GM11168 (cell line): ENCODE data around the gene ABCC8.

ENCODE experiments used
- in situ Hi-C: fragments of 300-500 bp; cut with MboI; formaldehyde crosslinking; loops from one replicate; pipeline ENCODE4 v1.12.0; 2022; ENCODE audit warnings: low sequenced_read_pairs; ENCODE audit not compliant: unreplicated experiment

The ABCC8 gene

GRCh38 chr11:17477084-17477333, 364 bp upstream of the ABCC8 start:
- in situ Hi-C loops, result no loop called here

DNA sequence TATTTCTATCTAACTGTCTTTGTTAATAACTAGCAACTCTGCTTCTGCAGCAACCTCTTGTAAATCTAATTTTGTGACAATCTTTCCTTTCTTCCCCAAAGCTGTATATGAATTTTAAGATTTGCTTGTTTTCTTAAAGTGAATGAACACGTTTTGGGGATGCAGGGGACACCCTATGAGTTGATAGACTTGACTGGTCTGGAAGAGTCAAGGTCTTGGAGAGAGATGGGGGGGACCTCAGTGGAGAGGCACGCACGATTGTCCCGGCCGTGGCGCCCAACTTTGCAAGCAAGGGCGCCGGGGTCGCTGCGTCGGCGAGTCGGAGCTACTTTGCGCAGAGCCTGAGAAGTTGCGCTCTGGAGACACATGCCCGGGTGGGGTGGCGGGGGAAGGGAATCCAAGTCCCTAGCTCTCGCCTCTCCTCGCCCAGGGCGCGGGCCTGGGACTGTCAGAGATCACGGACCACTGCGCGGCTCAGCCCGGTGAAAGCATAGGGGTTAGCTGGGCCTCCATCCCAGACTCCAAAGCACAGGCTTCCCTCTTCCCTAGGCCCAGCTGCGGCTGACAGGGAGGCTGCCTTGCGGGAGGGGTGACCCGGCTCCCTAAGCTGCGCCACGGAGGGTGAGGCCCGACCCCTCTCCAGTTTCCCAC, 854 bp downstream of the ABCC8 start:
- in situ Hi-C loops, result no loop called here

DNA sequence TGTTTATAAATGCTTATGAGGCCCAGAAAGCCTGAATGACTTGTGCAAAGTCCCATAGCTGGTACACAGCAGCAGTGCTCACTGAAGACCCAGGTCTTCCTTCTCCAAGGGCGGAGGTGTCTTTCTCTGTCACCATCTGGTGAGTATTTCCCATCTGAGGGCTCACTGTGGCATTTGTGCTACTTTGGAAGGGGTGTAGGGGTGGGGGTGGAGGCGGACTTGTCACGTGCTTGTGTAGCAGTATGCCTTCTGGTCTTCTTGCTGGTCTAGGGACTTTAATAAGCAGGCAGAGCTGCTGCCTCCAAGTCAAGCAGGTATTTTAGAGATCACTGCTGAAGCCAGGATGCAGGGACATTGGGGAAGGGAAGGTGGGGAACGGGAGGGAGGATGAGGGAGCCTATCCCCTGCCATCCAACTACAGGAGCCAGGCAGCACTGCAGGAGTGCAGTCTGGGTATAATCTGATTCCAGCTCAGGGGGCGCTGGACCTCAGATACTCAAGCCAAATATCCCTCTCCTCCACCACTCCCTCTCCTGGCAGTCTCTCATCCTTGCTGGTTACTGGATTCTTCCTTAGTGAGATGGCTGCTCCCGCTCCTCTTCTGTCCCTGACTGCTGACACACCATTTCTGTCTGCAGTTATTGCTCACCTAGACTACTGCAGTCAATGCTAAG, 3.4 kb downstream of the ABCC8 start:
- in situ Hi-C loops, result no loop called here

DNA sequence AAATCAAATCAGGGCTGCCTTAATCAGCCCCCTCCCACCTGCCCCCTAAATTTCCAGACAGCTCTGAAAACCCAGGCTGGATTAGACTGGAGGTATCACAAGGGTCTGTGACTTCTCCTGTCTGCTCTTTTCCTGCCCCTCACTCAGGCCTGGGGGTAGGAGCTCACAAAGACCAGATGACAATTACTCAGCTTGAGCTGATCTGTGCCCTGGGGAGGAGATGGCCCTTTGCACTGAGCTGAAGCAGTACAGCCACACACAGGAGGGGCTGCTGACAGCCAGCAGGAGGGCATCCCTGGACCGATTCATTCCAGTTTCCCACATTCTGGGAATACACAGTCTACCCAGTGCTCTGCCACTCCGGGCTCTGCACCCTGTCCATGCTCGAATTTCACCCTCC, 4.2 kb downstream of the ABCC8 start:
- in situ Hi-C loops, result no loop called here

DNA sequence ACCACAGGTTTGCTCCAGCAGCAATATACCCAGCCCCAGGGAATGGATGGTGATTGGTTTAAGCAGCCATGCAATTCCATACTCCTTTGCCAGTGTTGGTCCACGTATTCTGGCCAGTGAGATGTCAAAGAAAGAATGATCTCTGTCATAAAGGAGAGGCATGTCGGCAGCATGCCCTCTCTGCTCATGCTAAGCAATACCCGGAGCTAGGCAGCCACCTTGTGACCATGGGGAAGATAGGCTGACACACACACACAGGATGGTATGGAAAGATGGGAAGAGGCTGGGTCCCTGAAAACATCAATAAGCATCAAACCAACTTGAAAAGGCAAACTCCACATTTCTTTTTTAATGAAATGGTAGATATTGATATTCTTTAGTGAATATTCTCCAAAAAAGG, 5.1 kb downstream of the ABCC8 start:
- in situ Hi-C loops, result no loop called here

- in situ Hi-C loops, result no loop called here
Observed at GRCh38 chr11:17469998-17470397, 6.6 kb downstream of the ABCC8 start.

DNA sequence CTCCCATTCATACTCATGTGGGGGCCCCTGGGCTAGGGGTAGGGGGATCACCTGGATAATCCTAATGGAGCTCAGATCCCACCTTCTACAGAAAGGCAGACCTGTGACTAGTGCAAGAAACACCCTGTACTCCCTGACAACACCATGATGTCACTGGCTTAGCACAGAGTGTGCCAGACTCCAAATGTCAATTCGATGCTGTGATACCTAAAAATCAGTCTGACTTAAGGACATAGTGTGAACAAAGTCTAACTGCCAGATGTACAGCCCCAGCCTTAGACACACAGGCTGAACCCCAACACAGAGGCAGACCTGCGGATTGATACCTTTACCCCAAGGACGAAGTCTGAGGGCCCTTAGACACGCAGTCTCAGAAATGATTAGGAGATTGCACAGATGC, 8.5 kb downstream of the ABCC8 start:
- in situ Hi-C loops, result no loop called here

DNA sequence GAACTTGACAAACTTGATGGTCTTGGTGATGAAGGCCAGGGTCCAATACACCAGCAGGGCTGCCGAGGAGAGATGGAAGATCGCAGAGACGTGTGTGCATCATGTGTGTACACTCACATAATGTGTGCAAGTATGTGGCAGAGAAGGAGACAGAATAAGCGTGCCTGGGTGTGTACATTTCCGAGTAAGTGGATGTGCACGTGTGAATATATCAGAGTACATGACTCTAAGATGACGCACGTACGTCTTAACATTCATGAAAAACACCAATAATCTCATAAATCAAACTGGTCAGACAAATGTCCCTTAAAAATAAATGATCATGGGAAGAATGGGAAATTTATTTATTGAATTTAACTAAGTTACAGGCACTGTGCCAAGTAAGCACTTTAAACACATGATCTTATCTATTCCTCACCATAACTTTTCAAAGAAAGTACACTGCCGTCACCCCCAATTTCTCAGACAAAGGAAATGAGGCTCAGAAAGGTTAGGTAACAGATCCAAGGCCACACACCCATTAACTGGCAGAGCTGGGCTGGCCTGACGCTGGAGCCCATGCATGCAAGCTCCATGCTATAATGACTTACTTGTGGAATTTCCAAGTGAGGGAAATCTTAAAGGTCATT, 13.0 kb downstream of the ABCC8 start:
- in situ Hi-C loops, result no loop called here

- in situ Hi-C loops, result no loop called here
Observed at GRCh38 chr11:17462940-17463339, 13.7 kb downstream of the ABCC8 start.

- in situ Hi-C loops, result no loop called here
Observed at GRCh38 chr11:17460406-17460805, 16.2 kb downstream of the ABCC8 start.

GRCh38 chr11:17459236-17459896, 17.3 kb downstream of the ABCC8 start:
- in situ Hi-C loops, result no loop called here

GRCh38 chr11:17458268-17458667, 18.4 kb downstream of the ABCC8 start:
- in situ Hi-C loops, result no loop called here

DNA sequence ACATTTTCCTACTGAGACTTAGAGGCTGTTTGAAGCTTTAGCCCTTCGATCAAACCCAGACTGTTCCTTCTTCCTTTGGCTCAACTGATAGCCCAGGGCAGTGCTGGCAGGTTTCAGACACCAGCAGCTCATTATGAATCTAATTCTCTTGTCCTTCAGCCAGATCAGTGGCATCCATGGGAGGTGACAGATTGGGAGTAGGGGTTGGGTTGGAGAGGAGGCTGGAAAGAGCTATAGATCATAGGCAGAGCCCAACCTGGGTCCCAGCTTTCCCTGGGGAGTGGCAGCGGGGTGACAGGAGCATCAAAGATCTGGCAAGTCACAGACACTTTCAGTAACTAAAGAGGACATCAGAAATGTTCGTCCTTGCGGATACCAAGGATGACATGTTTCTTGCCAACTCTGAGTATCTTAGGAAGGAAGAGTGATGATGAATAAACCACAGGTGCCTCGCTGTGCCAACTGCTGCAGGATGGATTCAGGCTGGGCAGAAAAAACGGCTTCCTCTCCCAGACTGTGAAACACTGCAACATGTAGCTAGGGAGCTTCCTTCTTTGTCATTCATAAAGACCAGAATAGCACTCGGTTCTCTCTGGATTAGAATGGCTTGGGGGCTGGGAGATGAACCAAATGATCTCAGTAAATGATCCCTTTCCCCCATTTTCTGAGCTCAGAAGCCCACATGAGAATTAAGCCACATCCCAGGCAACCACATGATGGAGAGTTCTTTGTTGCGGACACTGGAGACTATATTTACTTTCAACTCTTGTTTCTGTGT, 19.1 kb downstream of the ABCC8 start:
- in situ Hi-C loops, result no loop called here

GRCh38 chr11:17452668-17453067, 24.0 kb downstream of the ABCC8 start:
- in situ Hi-C loops, result no loop called here

GRCh38 chr11:17449158-17449557, 27.5 kb downstream of the ABCC8 start:
- in situ Hi-C loops, result no loop called here

DNA sequence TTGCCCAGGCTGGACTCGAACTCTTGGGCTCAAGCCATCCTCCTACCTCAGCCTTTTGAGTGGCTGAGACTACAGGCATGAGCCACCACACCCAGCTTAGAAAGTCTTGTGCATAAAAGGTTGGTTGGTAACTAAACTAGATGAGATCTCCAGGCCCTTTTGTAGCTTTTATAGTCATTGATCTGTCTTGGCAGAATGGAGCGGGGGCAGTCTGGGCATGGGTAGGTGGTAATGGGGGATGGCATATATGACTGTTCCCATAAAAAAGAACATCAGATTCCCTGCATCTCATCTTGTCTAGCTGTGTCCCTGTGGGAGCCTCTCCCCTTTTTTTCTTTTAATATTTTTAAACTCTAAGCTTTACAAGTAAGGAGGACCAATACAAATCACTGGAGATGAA, 30.2 kb downstream of the ABCC8 start:
- in situ Hi-C loops, result no loop called here

GRCh38 chr11:17445240-17445795, 31.3 kb downstream of the ABCC8 start:
- in situ Hi-C loops, result no loop called here

DNA sequence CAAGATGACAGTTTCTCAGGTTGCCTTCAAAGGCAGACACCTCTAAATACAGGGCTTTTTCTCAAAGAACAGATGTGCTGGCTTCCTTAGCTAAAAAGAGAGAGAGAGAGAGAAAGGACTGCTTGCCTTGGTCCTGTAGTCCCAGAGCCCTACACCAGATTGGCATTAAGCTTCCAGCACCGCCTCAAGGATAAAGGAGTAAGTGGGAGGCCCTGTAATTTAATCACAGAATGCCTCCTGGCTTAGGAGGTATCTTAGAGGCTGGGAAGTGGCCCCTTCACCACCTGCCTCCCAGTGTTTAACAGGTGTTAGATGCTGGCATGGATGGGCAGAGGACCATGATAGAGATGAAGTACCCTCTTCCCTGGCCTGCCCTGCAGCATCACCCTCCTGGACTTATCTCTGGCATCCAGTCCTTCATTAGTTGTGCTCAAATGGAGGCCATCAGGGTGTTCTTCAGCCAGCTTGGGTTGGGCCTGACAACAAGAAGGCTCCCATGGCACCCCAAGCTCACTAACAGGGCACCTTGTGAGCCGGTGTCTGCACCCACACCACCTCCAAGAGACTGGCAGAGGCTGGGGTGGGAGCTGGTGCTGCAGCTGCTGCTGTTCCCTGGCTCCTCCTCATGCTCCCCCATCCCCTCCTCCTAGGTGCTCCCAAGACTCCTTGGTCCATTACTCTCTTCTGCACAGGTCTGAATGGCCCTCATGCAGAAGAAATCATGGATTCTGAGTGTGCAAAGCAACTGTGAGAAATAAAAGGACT, 32.5 kb downstream of the ABCC8 start:
- in situ Hi-C loops, result no loop called here

- in situ Hi-C loops, result no loop called here
Observed at GRCh38 chr11:17443423-17443822, 33.2 kb downstream of the ABCC8 start.

GRCh38 chr11:17443000-17443399, 33.6 kb downstream of the ABCC8 start:
- in situ Hi-C loops, result no loop called here
